ENCODE results near the gene FGD3.

FGD3 gene

DNA sequence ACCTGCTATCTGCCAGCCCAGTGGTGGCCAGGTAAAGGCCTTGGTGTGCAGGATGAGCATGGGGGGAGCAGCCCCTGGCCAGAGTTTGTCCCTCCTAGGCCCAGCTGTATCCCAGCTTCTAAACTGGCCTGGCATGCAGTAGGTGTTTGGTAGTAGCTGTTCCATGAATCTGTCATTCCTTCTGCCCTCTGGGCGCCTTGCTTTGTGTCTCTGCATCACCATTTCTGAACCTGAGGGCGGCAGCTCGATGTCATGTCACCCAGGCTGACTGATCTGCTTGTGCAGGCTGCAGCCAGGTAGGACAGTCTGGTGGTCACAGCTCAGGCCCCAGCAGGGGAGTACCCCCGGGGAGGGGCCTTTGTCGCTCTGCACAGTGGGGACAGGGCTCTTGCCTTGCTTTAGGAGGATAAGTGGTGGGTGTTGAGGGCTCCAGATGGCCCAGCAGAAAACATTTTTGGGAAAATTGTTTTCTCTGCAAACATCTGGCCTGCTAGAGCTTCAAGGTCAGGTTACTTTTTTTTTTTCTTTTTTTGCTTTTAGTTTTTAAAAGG is 106.5 kb downstream of the FGD3 start:
- TF ChIP-seq, protein P1, sequence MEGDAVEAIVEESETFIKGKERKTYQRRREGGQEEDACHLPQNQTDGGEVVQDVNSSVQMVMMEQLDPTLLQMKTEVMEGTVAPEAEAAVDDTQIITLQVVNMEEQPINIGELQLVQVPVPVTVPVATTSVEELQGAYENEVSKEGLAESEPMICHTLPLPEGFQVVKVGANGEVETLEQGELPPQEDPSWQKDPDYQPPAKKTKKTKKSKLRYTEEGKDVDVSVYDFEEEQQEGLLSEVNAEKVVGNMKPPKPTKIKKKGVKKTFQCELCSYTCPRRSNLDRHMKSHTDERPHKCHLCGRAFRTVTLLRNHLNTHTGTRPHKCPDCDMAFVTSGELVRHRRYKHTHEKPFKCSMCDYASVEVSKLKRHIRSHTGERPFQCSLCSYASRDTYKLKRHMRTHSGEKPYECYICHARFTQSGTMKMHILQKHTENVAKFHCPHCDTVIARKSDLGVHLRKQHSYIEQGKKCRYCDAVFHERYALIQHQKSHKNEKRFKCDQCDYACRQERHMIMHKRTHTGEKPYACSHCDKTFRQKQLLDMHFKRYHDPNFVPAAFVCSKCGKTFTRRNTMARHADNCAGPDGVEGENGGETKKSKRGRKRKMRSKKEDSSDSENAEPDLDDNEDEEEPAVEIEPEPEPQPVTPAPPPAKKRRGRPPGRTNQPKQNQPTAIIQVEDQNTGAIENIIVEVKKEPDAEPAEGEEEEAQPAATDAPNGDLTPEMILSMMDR (conservative IDR thresholded peaks at IDR 0.05; ENCODE audit: low read length), result no peak

DNA sequence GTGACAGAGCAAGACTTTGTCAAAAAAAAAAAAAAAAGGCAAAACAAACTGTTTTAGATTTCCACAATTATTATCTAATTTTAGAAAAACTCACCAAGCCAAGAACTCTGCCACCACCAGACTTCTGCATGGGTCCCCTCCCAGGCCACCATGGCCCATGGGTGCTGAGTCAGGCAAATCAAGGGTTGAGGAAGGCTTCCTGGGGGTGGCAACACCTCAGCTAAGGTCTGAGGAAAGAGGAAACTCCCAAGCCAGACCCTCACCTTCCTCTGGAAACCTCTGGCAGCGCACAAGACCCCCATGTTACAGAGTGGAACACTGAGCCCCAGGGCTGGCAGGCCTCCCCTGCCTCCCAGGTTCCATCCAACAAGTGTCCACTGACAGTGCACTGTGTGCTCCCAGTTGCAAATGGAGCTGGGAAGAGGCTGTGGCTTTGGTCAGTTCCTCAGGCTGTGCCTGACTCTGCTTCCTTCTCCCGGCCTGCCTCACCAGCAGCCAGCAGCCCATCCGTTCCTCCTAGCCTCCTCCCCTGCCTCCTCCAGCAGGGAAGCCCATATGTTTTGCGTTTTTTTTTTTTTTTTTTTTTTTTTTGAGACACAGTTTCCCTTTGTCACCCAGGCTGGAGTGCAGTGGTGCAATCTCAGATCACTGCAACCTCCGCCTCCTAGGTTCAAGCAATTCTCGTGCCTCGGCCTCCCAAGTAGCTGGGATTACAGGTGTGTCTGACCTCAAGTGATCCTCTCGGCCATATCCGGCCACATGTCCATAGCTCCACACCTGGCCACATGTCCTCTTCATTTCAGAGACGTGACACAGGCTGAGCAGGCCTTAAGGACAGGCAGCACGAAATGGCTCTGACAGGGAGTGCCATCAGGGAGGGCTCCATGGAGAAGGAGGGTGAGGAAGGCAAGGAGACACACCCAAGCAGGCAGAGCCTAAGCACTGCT is 107.7 kb downstream of the FGD3 start:
- TF ChIP-seq, protein P1 (conservative IDR thresholded peaks at IDR 0.05; ENCODE audit: low read length), result no peak
- no peak for DNase-seq (ENCODE audit: low read depth)
- no peak overlapping the region for H3K4me3 ChIP-seq (ENCODE audit: low read length)

More for the DNA sequence above, 106.5 kb downstream of the FGD3 start:
- H3K4me3 ChIP-seq (ENCODE audit: low read length), result no peak overlapping the region
- no peak for DNase-seq (ENCODE audit: low read depth)

DNA sequence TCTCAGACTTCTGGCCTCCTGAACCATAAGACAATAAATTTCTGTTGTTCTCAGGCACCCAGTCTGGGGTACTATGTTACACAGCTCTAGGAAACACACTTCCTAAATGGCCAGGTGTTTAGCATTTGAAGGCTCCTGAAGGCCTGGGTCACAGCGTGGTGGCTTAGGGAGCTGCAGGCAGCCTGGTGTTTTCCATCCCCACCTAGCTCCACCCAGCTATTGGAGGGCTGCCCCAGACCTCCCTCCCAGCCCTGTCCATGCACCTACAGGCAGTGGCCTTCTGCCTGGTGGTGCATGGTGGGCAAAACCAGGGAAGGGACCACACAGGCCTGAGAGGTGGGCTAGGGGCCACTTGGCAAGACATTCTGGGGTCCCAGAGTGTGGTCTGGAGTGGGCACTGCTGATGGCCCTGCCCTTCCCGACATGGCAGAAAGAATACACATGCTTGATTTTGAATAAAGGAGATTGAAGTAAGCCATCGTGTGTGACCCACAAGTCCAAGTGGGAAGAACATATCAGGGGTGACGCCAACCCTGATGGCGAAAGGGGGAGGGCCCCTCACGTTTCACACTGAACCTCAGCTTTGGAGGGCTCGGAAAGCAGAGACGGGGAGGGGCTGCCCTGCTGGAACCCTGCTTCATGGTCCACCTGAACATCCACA is 109.8 kb downstream of the FGD3 start:
- TF ChIP-seq, protein P1 (conservative IDR thresholded peaks at IDR 0.05; ENCODE audit: low read length), result no peak
- no peak overlapping the region for H3K4me3 ChIP-seq (ENCODE audit: low read length)
- no peak for DNase-seq (ENCODE audit: low read depth)

DNA sequence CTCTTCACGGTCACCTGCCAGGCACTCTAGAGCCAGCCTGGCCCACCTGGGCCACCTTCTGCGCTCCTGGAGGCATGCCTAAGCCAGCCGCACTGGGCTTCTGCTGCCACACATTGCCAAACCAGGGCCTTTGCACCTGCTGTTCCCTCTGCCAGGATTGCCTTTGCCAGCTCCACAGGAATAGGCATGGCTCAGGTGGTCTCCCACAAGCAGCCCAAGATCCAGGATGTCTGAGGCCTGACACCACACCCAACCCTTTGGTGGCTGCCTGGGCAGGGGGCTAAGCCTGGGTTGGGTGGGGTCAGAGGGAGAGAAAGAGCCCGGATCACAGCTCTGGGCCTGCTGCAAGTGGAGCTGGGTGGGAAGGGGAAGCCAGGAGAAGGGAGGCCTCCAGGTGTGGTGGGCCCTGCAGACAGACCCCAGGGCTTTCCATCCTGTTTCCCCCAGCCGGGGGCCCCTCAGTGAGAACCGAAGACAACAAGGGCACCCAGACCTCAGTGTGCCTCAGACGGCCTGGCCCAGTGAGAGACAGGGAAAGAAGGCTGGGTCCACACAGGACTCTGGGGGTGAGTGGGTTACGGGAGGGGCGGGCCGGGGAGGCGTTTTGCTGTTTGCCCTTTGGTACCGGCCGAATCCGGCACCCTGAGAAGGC is 110.5 kb downstream of the FGD3 start:
- no peak for DNase-seq (ENCODE audit: low read depth)
- H3K4me3 ChIP-seq (ENCODE audit: low read length), result no peak overlapping the region
- TF ChIP-seq, protein P1 (conservative IDR thresholded peaks at IDR 0.05; ENCODE audit: low read length), result no peak

DNA sequence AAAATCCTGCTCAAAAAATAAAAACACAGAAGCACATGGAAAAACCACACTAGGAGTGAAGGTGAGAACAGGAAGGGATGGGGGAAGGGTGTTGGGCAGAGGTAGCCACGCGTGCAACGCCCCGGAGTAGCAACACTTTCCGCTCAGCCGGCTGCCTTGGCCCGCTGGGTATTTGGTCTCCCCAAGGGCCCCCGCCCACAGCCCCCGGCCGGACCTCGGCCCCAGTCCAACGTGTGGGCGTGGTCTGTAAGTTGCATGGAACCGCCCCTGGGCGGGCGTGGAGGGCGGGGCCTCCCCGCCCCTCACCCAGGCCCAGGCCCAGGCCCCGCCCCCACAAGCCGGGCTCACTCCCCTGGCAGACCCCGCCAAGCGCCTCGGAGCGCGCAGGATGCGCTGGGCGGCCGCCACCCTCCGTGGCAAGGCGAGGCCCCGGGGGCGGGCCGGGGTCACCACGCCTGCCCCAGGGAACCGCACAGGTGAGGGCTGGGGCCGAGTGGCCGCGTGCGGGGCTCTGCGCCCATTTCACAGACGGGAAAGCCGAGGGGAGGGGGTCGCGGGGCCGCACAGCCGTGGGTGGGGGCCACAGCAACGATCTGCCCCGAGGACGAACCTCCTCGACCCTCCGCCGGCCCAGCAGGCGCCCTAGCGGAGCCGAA is 111.2 kb downstream of the FGD3 start, which contains the start of gene SUSD3:
Gene SUSD3 (plus strand): TSS at position 347 of the 656 bp plus-strand sequence. CDS start 42 bp downstream, at position 389.
- TF ChIP-seq, protein P1 (conservative IDR thresholded peaks at IDR 0.05; ENCODE audit: low read length), result no peak
- DNase-seq (ENCODE audit: low read depth), result no peak
- H3K4me3 ChIP-seq (ENCODE audit: low read length), result peak within 1 kb of the TSS; percentile 38

DNA sequence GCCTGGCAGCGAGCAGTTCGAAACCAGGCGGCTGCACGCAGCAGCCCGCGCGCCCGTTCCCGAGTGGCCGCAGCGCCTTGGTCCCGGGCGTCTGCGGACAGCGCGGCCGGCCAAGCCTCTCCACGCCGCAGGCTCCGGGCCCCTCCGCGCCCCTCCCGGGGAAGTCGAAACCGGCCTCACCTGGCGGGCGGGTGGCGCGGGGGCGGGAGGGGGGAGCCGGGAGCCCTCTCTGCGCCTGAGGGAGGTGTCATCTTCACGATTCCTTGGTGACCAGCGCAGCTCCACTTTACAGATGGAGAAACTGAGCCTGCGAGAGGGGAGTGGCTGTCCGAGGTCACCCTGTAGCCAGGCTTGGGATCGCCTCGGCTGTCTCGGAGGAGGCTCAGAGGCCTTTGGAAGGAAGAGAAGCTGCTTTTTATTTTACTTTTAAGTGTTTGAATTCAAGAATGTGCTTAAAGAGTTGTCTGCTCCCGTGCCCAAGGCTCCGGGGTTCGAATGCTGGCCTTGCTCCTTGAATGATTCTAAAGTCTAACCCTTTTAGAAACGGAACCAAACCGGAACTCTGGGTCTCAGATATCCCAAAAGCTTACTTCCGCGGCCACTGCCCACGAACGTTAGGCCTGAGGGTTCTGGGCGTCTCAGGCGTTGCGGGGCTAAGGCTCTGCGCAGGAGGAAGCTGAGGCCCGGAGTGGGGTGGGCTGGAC is 111.8 kb downstream of the FGD3 start:
- TF ChIP-seq, protein P1 (conservative IDR thresholded peaks at IDR 0.05; ENCODE audit: low read length), result no peak
- H3K4me3 ChIP-seq (ENCODE audit: low read length), result peak overlapping the region; percentile 38
- no peak for DNase-seq (ENCODE audit: low read depth)
